Lower leg skin (tissue), 3 donors: Measurements from ENCODE around the gene CSNK1G2.

Experiments
- POLR2A ChIP-seq, 2 donors: fragments of 450-650 bp; IDR thresholded peaks; one replicate each; pipeline ENCODE4 v1.6.1; 2016 to 2017; ENCODE audit warnings: antibody characterized with exemption in 2 of 2, mild to moderate bottlenecking in 1 of 2, moderate library complexity in 1 of 2
- TF ChIP-seq, protein P1 (sequence below), 3 donors: fragments of 450-650 bp; IDR thresholded peaks; one replicate each; pipeline ENCODE4 v1.5.1; 2016; ENCODE audit warnings: antibody characterized with exemption in 3 of 3, mild to moderate bottlenecking in 3 of 3, moderate library complexity in 2 of 3

DNA sequence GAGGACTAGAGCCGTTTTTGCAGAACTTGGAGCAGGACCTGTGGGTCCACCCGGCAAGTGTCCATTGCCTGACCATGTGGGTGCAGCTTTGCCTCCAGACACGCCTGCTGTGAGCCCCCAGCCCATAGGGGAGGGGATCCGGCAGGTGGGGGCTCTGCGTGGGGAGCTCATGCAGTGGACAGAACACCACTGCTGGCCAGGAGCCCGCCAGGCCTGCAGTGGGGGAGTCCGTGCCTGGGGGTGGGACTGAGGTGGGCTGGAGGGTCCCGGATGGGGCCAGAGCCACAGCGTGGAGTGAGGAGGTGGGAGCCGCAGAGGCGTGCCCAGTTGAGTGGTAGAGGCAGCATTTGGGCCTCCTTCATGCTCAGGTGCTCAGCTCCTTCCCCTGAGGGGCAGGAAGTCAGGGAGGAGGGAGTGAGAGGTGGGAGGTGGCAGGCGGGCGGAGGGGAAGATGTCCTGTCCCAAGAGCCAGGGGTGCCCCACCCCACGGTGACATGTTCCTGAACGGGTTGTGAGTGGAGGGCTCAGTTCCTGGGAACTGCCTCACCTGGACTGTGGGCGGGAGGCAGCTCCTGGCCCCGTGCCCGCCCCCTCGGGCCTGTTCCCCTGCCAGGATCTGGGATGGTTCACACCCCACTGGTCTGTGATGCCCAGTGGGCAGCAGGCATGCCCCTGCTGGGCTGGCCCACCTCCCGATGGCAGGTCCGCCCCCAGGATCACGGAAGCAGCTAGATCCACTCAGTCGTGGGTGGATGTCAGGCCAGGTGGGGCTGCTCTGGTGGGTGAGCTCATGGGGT is 27.0 kb upstream of the CSNK1G2 start:
- TF ChIP-seq, protein P1, sequence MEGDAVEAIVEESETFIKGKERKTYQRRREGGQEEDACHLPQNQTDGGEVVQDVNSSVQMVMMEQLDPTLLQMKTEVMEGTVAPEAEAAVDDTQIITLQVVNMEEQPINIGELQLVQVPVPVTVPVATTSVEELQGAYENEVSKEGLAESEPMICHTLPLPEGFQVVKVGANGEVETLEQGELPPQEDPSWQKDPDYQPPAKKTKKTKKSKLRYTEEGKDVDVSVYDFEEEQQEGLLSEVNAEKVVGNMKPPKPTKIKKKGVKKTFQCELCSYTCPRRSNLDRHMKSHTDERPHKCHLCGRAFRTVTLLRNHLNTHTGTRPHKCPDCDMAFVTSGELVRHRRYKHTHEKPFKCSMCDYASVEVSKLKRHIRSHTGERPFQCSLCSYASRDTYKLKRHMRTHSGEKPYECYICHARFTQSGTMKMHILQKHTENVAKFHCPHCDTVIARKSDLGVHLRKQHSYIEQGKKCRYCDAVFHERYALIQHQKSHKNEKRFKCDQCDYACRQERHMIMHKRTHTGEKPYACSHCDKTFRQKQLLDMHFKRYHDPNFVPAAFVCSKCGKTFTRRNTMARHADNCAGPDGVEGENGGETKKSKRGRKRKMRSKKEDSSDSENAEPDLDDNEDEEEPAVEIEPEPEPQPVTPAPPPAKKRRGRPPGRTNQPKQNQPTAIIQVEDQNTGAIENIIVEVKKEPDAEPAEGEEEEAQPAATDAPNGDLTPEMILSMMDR (IDR thresholded peaks at IDR 0.05) = no peak
- TF ChIP-seq POLR2A (IDR thresholded peaks at IDR 0.05) = no peak
